Measurements from ENCODE around the gene OR13A1.
"Not testable (repeated sequence)": the region's sequence is repeated elsewhere in the genome, so short reads cannot be mapped to it uniquely, and the experiment has no call there.

Gene OR13A1

GRCh38 chr10:45339894-45340293, 24.5 kb upstream of the OR13A1 start:
- DNase-seq (ENCODE audit: low read depth): no peak
- no peak for TF ChIP-seq CTCF (IDR thresholded peaks at IDR 0.05; ENCODE audit: control insufficient read depth, extremely low read depth, insufficient read depth)

DNA sequence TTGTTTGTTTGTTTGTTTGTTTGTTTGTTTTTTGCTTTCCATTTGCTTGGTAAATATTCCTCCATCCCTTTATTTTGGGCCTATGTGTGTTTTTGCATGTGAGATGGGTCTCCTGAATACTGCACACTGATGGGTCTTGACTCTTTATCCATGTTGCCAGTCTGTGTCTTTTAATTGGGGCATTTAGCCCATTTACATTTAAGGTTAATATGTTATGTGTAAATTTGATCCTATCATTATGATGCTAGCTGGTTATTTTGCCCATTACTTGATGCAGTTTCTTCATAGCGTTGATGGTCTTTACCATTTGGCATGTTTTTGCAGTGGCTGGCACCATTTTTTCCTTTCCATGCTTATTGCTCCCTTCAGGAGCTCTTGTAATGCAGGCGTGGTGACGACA, 16.4 kb upstream of the OR13A1 start:
- H3K4me3 ChIP-seq (ENCODE audit: low read depth, low read length); DNase-seq (ENCODE audit: low read depth): not testable (repeated sequence)

More at GRCh38 chr10:45339894-45340293, 24.5 kb upstream of the OR13A1 start:
- no peak overlapping the region for H3K4me3 ChIP-seq (ENCODE audit: low read depth, low read length)

DNA sequence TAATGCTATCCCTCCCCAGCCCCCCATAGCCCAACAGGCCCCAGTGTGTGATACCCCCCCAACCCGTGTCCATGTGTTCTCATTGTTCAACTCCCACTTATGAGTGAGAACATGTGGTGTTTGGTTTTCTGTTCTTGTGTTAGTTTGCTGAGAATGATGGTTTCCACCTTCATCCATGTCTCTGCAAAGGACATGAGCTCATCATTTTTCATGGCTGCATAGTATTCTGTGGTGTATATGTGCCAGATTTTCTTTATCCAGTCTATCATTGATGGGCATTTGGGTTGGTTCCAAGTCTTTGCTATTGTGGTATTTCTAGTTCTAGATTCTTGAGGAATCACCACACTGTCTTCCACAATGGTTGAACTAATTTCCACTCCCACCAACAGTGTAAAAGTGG, 11.5 kb upstream of the OR13A1 start:
- DNase-seq (ENCODE audit: low read depth); H3K4me3 ChIP-seq (ENCODE audit: low read depth, low read length): not testable (repeated sequence)

DNA sequence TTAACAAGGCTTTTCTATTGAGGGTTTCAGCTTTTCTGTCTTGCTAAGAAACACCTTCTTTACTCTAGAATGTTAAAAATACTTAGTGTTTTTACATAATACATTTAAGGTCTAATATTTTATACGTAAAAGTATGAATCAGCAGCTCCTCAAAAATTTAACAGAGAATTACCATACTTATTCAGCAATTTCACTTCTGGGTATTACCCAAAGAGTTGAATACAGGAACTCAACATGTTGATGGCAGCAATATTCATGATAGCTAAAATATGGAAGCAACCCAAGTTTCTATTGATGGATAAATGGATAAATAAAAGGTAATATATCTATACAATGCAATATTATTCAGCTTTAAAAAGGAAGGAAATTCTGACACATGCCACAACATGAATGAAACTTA, 9.7 kb upstream of the OR13A1 start:
- no peak overlapping the region for H3K4me3 ChIP-seq (ENCODE audit: low read depth, low read length)
- no peak for DNase-seq (ENCODE audit: low read depth)
- TF ChIP-seq CTCF (IDR thresholded peaks at IDR 0.05; ENCODE audit: control insufficient read depth, extremely low read depth, insufficient read depth): no peak

GRCh38 chr10:45319702-45320101, 4.3 kb upstream of the OR13A1 start:
- no peak overlapping the region for H3K4me3 ChIP-seq (ENCODE audit: low read depth, low read length)
- no peak for TF ChIP-seq CTCF (IDR thresholded peaks at IDR 0.05; ENCODE audit: control insufficient read depth, extremely low read depth, insufficient read depth)
- no peak for DNase-seq (ENCODE audit: low read depth)

DNA sequence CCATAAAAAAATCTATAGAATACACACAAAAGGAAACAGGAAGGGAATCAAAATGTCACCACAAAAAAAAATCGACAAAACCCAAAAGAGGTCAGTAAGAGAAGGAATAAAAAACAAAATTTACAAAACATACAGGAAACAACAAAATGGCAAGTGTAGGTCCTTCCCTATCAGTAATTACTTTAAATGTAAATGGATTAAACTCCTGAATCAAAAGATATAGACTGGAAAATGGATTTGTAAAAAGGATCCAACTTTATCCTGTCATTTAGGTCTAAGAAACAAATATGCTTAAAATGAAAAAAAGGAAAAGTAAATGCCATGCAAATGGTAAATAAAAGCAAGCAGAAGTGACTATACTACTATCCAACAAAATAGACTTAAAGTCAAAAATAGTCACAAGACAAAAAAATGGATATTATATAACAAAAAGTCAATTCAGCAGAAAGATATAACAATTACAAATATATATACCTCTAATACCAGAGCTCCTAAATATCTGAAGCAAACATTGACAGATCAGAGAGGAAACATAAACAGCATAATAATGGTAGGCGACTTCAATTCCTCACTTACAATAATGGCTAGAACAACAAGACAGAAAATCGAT, 2.0 kb downstream of the OR13A1 start:
- DNase-seq (ENCODE audit: low read depth): no peak
- H3K4me3 ChIP-seq (ENCODE audit: low read depth, low read length): no peak overlapping the region
- no peak for TF ChIP-seq CTCF (IDR thresholded peaks at IDR 0.05; ENCODE audit: control insufficient read depth, extremely low read depth, insufficient read depth)

- TF ChIP-seq CTCF (IDR thresholded peaks at IDR 0.05; ENCODE audit: control insufficient read depth, extremely low read depth, insufficient read depth): peak; percentile 37
- H3K4me3 ChIP-seq (ENCODE audit: low read depth, low read length): no peak overlapping the region
- DNase-seq (ENCODE audit: low read depth): peak; percentile 6
Measured at GRCh38 chr10:45308707-45309106, 6.7 kb downstream of the OR13A1 start.

GRCh38 chr10:45302573-45302972, 12.8 kb downstream of the OR13A1 start:
- H3K4me3 ChIP-seq (ENCODE audit: low read depth, low read length): no peak overlapping the region
- TF ChIP-seq CTCF (IDR thresholded peaks at IDR 0.05; ENCODE audit: control insufficient read depth, extremely low read depth, insufficient read depth): no peak
- no peak for DNase-seq (ENCODE audit: low read depth)

DNA sequence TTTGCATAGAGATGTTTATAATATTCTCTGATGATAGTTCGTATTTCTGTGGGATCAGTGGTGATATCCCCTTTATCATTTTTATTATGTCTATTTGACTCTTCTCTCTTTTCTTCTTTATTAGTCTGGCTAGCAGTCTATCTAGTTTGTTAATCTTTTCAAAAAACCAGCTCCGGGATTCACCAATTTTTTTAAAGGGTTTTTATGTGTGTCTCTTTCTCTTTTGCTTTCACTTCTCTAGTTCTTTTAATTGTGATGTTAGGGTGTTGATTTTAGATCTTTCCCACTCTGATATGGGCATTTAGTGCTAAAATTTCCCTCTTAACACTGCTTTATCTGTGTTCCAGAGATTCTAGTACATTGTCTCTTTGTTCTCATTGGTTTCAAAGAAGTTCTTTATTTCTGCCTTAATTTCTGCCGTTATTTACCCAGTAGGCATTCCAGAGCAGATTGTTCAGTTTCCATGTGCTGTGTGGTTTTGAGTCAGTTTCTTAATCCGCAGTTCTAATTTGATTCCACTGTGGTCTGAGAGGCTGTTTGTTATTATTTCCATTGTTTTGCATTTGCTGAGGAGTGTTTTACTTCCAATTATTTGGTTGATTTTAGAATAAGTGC, 17.0 kb downstream of the OR13A1 start:
- not testable (repeated sequence) for H3K4me3 ChIP-seq (ENCODE audit: low read depth, low read length); DNase-seq (ENCODE audit: low read depth)
